SKM-1 treated with dmso at 0.1 percent for 144 hours (cell line): Measurements from ENCODE around the gene ABL1.

Experiments used
- DNase-seq: peaks from one replicate; lab custom pipeline; 2025; ENCODE audit not compliant: unreplicated experiment; lab: John Stamatoyannopoulos, UW

Gene ABL1

DNA sequence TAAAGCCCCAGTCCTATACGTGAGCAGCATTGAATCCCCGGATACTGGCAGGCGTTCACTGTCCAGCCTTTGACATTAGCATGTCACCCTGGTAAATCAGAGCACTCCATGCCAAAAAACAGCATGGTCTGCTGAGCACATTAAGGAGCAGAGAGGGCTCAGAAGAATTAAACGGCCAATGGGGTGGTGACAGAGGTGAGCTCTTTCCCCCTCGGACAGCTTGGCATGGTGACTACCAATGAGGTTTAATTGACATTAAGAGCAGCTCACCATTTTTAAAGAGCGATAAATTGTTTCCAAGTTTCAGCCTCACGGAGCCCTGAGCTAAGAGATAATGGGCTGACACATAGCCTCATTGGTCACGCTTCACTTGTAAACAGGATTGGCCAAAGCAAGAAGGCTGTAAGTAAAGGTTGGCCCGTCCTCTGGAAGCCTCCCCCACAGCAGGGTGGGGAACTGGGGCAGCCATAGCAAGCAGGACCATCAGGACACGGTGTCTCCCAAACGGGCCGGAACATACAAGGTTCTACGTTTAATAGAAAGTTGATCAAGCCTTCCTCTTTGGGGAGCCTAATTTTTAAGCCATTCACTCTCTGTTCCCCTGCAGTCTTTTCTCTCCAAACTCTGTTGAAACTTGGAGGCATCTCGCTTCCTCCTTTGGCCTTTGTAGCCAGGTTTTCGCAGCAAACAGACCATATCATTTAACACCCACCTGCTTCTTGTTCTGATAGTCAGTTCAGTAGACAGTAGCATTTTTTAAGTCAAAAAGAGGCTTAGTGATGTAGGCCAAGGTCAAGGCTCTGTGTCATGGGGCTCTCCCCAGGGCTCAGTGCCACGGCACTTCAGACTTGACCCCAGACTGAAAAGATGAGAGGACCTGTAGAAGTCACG is 35.7 kb downstream of the ABL1 start:
- no peak for DNase-seq

DNA sequence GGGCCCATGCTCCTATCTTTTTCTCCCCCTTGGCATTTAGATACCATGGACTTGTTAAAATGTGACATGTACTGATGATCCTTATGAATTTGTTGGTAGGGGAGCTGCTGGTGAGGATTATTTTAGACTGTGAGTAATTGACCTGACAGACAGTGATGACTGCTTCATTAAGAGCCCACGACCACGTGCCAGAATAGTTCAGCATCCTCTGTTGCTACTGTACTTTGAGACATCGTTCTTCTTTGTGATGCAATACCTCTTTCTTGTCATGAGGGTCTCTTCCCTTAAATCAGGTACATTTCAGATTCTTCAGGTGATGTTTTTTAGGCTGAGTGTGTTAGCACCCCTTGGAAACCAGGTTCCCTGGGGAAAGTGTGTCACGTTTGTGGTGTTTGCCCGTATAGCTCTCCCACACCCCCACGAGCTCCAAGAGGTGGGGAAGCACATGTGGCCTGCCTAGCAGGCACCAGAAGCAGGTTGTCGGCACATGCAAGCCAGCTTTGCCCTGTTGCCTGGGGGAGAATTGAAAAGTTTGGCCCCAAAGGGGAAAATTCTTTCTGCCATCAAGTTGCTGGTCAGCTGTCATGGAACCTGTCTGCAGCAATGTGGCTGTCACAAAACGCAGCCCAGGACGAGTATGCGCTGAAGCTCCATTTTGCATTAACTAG is 36.5 kb downstream of the ABL1 start:
- DNase-seq, result no peak

DNA sequence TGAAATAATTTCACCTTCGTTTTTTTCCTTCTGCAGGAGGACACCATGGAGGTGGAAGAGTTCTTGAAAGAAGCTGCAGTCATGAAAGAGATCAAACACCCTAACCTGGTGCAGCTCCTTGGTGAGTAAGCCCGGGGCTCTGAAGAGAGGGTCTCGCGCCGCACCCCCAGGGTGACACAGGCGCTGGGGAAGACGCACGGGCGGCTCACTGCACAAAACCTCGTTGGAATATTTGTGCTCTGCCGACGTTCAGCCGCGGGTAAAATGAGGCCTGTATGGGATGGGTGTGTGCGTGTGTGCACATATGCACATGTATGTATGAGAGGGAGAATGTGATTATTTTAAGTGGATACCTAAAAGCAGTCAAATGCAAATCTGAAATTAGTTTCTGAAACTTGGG is 37.0 kb downstream of the ABL1 start:
- no peak for DNase-seq

DNA sequence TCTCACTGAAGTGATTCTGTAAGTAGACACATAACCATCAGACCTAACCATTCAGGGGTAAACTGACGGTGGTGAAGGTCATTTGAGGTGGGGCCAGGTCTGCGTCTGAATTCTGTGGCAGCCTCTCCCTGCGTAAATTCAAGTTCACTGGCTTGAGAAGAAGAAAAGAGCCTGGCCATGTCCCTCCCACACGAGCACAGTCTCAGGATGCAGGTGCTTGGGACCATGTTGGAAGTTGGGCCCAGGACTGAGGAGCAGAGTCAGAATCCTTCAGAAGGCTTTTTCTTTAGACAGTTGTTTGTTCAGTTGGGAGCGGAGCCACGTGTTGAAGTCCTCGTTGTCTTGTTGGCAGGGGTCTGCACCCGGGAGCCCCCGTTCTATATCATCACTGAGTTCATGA is 37.5 kb downstream of the ABL1 start:
- DNase-seq, result no peak

DNA sequence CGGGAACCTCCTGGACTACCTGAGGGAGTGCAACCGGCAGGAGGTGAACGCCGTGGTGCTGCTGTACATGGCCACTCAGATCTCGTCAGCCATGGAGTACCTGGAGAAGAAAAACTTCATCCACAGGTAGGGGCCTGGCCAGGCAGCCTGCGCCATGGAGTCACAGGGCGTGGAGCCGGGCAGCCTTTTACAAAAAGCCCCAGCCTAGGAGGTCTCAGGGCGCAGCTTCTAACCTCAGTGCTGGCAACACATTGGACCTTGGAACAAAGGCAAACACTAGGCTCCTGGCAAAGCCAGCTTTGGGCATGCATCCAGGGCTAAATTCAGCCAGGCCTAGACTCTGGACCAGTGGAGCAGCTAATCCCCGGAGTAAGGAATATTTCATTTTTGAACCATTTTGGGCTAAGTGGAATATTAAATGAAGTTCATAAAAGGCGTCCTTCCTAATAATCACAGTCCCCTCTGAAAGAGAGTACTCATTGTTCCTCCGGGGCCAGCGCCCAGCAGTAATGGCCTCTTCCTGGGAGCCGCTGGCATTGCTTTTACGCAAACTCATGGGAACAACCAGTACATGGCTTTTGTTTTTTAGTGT is 38.0 kb downstream of the ABL1 start:
- no peak for DNase-seq

DNA sequence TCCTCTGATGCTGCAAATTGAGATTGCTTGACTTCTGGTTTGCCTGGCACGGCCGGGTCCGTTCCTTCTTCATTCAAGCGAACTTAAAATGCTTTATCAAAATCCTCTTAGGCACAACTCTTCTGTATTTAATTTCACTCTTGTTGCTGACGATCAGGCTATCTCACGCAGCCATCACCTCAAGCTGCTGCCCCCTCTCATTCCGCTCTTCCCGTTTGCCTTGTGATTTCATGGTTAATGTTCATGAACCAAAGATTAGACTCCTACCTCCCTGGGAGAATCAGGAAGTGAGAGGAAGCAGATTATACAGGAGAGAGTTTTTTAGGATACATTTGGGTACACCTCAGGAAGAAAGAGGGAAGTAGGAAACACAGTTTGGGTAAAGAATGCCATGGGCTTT is 38.9 kb downstream of the ABL1 start:
- no peak for DNase-seq

DNA sequence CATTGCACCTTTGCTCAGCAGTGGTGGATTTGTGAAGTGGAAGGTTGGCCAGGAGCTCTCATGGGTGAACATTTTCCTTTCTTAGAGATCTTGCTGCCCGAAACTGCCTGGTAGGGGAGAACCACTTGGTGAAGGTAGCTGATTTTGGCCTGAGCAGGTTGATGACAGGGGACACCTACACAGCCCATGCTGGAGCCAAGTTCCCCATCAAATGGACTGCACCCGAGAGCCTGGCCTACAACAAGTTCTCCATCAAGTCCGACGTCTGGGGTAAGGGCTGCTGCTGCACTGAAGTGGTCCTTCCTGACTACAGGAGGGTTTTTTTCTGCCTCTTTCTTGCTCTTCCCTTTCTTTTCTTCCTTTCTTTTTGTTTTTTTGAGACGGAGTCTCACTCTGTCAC is 39.7 kb downstream of the ABL1 start:
- DNase-seq, result no peak

DNA sequence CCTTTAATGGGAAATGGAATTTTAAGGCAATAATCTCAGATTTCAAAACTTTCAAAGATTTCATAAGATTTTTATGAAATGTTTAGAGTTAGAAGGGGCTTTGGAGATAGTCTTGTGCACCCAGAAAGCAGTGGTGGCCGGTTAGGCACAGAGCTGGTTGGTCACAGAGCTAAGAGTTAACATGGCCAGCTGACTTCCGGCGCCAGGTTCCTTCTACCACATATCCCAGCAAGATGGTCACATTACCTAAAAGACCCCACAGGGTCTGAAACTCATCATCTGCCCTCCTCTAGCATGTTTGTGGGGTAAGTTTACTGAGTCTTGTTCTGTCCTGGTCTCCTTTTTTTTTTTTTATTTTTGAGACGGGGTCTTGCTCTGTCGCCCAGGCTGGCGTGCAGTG is 42.2 kb downstream of the ABL1 start:
- no peak for DNase-seq

DNA sequence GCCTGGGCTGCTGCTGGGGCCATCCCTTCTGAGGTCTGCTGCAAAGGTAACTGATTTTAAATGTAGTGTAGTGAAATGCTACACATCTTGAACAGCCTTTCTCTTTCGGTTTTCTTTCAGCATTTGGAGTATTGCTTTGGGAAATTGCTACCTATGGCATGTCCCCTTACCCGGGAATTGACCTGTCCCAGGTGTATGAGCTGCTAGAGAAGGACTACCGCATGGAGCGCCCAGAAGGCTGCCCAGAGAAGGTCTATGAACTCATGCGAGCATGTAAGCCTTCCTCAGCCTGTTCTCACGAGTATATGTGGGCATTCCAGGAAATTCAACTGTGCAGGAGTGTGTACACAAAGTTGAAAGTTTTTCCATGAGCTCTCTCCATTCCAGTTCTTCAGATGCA is 43.2 kb downstream of the ABL1 start:
- DNase-seq, result no peak

DNA sequence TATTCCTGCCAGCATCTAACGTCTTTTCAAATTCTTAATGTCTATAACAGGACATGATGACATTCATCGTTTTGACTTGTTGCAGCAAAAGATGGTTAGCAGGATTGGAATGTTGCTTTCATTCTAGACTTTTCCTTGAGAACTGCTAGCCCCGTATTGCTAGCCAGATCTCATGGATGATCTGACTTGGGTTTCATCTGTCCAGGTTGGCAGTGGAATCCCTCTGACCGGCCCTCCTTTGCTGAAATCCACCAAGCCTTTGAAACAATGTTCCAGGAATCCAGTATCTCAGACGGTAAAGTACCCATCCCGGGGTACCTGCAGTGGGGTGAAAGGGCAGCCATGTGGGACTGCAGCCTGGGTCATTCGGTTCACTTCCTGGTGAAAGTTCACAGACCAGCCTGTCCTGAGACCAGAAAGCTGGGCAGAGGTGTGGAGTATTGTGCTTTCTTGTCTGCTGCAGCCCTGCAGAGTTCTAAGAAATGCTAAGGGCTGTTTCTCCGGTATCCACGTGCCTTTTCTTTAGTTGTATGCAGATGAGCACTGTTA is 44.9 kb downstream of the ABL1 start:
- DNase-seq, result no peak

DNA sequence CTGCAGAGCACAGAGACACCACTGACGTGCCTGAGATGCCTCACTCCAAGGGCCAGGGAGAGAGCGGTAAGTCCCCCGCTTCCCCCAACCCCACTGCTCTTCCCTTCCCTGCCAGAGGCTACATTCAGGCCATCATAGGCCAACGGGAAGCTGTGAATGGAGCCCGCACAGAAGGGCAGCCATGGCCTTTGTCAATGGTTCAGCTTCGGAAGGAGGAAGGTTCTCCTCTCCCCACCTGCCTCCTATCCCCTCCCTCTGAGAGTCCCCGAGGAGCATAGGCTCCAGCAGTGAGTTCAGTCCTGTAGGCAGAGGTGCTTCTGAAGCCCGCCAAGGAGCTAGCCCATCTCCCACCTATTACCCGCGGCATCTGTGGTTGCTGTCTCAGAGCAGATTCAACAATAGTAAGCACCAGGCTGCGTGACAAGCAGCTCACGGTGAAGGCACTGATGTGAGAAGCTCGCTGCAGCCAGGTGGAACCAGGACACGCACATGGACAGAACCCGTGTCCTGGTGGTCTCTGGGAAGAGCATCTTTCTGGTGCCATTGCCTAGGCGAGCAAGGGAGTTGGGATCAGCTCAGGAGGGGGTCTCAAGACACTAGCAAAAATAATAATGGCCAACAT is 45.7 kb downstream of the ABL1 start:
- DNase-seq, result no peak

DNA sequence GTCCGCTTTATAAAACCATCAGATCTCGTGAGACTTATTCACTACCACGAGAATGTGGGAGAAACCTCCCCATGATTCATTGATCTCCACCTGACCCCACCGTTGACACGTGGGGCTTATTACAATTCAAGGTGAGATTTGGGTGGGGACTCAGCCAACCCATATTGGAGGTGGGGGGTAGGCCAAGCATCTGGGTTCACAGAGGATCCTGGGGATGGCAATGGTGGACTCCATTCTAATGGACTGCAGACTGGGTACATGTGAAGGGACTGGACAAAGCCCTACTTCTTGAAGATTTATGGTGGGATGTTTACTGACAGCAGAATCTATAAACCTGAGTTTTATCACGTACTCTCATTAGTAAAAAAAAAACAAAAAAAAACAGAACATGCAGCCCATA is 46.5 kb downstream of the ABL1 start:
- DNase-seq, result no peak

DNA sequence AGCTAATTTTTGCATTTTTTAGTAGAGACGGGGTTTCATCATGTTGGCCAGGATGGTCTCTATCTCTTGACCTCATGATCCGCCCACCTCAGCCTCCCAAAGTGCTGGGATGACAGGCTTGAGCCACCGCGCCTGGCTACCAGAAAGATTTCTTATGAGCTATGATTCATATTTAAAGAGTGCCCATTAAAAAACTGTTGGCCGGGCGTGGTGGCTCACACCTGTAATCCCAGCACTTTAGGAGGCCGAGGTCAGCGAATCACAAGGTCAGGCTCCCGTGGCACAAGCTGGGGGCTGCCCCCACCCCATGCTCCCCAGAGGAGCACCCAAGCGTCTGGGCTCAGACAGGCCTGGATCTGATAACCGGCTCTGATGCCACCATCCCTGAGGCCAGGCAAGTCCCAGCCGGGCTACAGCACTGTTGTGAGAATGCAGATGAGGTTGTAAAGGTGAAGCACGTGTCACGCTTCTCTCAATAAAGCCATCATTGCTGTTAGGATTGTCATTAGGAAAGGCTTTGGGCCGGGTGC is 47.7 kb downstream of the ABL1 start:
- DNase-seq, result no peak

DNA sequence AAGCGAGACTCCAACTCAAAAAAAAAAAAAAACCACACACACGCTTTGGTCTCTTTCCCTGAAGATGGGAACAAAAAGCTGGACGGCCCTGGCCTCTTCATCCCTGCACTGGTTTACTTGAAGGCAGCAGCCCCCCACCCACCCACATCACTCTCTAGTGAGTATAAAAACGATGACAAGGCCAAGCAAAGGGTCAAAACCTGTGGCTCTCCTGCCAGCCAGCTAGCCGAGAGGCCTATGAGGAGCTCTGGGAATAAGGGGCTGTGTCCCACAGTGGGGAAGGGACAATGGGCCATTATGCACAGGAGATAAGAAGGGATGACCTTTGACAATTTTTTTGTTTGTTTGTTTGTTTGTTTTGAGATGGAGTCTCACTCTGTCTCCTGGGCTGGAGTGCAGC is 48.4 kb downstream of the ABL1 start:
- no peak for DNase-seq

DNA sequence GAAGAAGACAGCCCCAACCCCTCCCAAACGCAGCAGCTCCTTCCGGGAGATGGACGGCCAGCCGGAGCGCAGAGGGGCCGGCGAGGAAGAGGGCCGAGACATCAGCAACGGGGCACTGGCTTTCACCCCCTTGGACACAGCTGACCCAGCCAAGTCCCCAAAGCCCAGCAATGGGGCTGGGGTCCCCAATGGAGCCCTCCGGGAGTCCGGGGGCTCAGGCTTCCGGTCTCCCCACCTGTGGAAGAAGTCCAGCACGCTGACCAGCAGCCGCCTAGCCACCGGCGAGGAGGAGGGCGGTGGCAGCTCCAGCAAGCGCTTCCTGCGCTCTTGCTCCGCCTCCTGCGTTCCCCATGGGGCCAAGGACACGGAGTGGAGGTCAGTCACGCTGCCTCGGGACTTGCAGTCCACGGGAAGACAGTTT is 49.1 kb downstream of the ABL1 start:
- DNase-seq, result no peak

DNA sequence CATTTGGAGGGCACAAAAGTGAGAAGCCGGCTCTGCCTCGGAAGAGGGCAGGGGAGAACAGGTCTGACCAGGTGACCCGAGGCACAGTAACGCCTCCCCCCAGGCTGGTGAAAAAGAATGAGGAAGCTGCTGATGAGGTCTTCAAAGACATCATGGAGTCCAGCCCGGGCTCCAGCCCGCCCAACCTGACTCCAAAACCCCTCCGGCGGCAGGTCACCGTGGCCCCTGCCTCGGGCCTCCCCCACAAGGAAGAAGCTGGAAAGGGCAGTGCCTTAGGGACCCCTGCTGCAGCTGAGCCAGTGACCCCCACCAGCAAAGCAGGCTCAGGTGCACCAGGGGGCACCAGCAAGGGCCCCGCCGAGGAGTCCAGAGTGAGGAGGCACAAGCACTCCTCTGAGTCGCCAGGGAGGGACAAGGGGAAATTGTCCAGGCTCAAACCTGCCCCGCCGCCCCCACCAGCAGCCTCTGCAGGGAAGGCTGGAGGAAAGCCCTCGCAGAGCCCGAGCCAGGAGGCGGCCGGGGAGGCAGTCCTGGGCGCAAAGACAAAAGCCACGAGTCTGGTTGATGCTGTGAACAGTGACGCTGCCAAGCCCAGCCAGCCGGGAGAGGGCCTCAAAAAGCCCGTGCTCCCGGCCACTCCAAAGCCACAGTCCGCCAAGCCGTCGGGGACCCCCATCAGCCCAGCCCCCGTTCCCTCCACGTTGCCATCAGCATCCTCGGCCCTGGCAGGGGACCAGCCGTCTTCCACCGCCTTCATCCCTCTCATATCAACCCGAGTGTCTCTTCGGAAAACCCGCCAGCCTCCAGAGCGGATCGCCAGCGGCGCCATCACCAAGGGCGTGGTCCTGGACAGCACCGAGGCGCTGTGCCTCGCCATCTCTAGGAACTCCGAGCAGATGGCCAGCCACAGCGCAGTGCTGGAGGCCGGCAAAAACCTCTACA is 49.8 kb downstream of the ABL1 start:
- DNase-seq, result no peak

DNA sequence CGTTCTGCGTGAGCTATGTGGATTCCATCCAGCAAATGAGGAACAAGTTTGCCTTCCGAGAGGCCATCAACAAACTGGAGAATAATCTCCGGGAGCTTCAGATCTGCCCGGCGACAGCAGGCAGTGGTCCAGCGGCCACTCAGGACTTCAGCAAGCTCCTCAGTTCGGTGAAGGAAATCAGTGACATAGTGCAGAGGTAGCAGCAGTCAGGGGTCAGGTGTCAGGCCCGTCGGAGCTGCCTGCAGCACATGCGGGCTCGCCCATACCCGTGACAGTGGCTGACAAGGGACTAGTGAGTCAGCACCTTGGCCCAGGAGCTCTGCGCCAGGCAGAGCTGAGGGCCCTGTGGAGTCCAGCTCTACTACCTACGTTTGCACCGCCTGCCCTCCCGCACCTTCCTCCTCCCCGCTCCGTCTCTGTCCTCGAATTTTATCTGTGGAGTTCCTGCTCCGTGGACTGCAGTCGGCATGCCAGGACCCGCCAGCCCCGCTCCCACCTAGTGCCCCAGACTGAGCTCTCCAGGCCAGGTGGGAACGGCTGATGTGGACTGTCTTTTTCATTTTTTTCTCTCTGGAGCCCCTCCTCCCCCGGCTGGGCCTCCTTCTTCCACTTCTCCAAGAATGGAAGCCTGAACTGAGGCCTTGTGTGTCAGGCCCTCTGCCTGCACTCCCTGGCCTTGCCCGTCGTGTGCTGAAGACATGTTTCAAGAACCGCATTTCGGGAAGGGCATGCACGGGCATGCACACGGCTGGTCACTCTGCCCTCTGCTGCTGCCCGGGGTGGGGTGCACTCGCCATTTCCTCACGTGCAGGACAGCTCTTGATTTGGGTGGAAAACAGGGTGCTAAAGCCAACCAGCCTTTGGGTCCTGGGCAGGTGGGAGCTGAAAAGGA is 50.7 kb downstream of the ABL1 start:
- no peak for DNase-seq

DNA sequence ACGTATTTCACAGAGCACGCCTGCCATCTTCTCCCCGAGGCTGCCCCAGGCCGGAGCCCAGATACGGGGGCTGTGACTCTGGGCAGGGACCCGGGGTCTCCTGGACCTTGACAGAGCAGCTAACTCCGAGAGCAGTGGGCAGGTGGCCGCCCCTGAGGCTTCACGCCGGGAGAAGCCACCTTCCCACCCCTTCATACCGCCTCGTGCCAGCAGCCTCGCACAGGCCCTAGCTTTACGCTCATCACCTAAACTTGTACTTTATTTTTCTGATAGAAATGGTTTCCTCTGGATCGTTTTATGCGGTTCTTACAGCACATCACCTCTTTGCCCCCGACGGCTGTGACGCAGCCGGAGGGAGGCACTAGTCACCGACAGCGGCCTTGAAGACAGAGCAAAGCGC is 51.9 kb downstream of the ABL1 start:
- DNase-seq, result no peak

DNA sequence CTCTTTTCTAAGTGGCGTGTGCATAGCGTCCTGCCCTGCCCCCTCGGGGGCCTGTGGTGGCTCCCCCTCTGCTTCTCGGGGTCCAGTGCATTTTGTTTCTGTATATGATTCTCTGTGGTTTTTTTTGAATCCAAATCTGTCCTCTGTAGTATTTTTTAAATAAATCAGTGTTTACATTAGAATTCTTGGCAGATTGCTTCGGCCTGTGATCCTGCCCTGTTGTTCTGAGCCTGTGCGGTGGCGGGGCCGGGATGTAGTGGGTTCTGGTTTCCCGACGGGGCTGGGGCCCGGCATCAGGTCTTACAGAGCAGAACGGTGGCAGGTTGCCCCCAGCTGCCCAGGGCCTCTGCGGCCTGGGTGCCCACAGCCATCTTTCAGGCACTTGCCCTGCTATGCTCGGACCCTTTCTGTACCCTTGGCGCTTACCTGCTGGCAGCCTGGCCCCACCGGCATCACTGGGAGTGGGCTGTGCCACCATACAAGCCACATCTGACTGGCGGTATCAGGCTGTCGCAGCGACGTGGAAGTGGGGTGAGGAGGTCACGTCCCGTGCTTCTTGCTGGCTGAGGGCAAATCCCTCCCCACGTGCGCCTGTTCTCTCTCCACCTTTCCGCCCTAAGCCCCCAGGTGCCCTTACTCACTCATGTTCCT is 52.6 kb downstream of the ABL1 start:
- no peak for DNase-seq
